NB4 (cell line): ENCODE measurements around the gene RTN4RL2.

Source experiments
- DNase-seq: peaks from one replicate; pipeline ENCODE4 v3.0.0; 2010; ENCODE audit warnings: low read depth
- H3K4me3 ChIP-seq: one replicate; pipeline ENCODE4 v1.5.1; 2011; ENCODE audit warnings: mild to moderate bottlenecking, low read depth, low read length, moderate library complexity
- MYC ChIP-seq: IDR thresholded peaks from 2 replicates; pipeline ENCODE4 v1.6.1; 2011; ENCODE audit warnings: low read depth, low read length
- POLR2A ChIP-seq: IDR thresholded peaks from 2 replicates; pipeline ENCODE4 v1.6.1; 2011; ENCODE audit warnings: mild to moderate bottlenecking; ENCODE audit not compliant: insufficient read length; ENCODE audit errors: extremely low read depth
- TF ChIP-seq, protein P1 (sequence below): IDR thresholded peaks from one replicate; pipeline ENCODE4 v1.5.1; 2012; ENCODE audit warnings: low read depth, low read length
- TF ChIP-seq, protein P2 (sequence below): IDR thresholded peaks from 2 replicates; pipeline ENCODE4 v1.6.1; 2011; ENCODE audit warnings: low read depth, low read length

Gene RTN4RL2

DNA sequence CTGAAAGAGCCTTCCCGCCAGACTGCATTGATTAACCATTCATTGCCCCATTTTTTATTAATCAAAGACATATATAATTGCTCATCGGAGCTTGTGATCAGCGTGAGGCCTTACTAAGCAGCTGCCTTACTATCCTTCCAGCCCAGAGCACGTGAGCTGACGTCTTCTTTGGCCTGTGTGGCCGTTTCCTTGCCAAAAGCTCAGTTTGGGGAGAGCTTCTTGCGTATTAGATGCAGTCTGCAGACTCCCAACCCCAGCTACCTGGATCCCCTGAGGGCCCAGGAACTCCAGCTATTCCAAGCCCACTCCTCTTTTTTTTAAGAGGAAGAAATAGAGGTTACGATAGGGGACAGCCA is 32.6 kb upstream of the RTN4RL2 start:
- DNase-seq, result no peak
- TF ChIP-seq, protein P1, sequence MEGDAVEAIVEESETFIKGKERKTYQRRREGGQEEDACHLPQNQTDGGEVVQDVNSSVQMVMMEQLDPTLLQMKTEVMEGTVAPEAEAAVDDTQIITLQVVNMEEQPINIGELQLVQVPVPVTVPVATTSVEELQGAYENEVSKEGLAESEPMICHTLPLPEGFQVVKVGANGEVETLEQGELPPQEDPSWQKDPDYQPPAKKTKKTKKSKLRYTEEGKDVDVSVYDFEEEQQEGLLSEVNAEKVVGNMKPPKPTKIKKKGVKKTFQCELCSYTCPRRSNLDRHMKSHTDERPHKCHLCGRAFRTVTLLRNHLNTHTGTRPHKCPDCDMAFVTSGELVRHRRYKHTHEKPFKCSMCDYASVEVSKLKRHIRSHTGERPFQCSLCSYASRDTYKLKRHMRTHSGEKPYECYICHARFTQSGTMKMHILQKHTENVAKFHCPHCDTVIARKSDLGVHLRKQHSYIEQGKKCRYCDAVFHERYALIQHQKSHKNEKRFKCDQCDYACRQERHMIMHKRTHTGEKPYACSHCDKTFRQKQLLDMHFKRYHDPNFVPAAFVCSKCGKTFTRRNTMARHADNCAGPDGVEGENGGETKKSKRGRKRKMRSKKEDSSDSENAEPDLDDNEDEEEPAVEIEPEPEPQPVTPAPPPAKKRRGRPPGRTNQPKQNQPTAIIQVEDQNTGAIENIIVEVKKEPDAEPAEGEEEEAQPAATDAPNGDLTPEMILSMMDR, result no peak
- TF ChIP-seq POLR2A, result no peak
- TF ChIP-seq MYC, result no peak
- TF ChIP-seq, protein P2, sequence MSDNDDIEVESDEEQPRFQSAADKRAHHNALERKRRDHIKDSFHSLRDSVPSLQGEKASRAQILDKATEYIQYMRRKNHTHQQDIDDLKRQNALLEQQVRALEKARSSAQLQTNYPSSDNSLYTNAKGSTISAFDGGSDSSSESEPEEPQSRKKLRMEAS, result no peak
- no peak overlapping the region for H3K4me3 ChIP-seq

DNA sequence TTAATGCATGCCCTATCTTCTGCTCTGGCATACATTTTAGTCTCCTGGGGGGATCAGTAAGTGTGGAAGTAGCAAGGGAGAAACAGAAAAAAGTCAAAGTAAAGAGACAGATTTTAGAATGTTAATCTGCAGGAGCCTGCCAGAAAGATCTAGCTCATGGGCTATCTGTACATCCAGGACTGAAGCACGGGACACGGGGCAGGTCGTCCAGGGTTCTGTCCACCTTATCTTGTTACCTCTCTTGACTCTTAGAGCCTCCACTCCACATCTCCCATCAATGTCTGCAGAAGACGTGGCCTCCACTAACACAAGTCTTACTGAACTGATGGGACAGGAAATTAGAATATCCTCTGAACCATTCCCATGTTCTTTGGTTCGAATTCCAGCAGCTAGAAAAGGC is 31.7 kb upstream of the RTN4RL2 start:
- DNase-seq, result no peak
- TF ChIP-seq, protein P1, result no peak
- TF ChIP-seq POLR2A, result no peak
- no peak for TF ChIP-seq MYC
- TF ChIP-seq, protein P2, result no peak
- no peak overlapping the region for H3K4me3 ChIP-seq

DNA sequence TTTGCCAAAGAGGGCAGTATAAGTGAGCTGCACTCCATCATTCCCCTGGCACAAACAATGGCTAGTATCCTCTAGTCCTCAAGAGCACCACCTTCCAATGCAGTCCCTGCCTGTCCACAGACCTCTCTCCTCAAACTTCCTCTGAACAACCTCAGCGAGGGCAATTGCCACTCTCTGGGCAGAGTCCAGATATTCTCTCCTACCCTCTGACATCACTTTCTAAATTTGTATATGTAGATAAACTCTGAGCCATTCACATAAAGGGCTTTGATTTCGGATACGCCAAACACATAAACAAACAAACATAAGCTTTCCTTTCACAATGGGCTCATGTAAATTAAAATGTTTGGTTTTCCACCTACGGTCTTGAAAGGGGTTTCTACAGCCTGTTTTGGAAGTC is 30.4 kb upstream of the RTN4RL2 start:
- TF ChIP-seq POLR2A (no peak), MYC (no peak)
- TF ChIP-seq, protein P1, result no peak
- TF ChIP-seq, protein P2, result no peak
- no peak for DNase-seq
- no peak overlapping the region for H3K4me3 ChIP-seq

DNA sequence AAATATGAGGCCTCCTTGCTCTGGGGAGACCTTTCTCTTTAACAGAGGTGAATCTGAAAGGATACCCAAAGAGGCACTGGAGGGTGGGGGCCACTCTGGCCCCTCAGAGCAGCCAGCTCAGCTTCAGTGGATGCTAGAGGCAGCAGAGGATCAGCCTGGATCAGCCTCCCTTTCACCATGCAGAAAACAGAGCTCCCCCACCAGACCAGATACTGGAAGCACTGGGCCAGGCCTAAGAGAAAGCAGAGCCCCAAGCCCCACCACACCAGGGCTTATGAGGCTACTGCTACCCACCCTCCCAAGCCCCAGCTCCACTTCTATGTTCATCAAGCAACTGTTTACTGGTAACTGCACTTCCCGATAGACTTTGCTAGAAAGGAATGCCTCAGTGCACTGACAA is 29.4 kb upstream of the RTN4RL2 start:
- H3K4me3 ChIP-seq, result no peak overlapping the region
- DNase-seq, result peak; percentile 62
- TF ChIP-seq, protein P2, result no peak
- TF ChIP-seq, protein P1, result peak; percentile 19

GRCh38 chr11:57432149-57432561 is 28.2 kb upstream of the RTN4RL2 start:
- peak overlapping the region; percentile 44 for H3K4me3 ChIP-seq
- TF ChIP-seq POLR2A (no peak), MYC (peak; percentile 38; the same call in 1 of the 2 replicates)
- TF ChIP-seq, protein P1, result no peak
- TF ChIP-seq, protein P2, result peak; percentile 54; the same call in 1 of the 2 replicates
- peak; percentile 51 for DNase-seq

- peak; percentile 93 for TF ChIP-seq MYC
- TF ChIP-seq, protein P2, result peak; percentile 89
- TF ChIP-seq POLR2A, result no peak
- DNase-seq, result peak; percentile 100
These were observed 27.6 kb upstream of the RTN4RL2 start for GRCh38 chr11:57432714-57433163.

More at GRCh38 chr11:57432714-57433163, 27.6 kb upstream of the RTN4RL2 start:
- H3K4me3 ChIP-seq, result peak overlapping the region; percentile 44
